IPS-18a (cell line): ENCODE measurements around the gene PSAP.

Source experiments
- H3K27ac ChIP-seq: one replicate; pipeline ENCODE4 v1.5.1; 2013; ENCODE audit warnings: low read length
- H3K27me3 ChIP-seq: one replicate; pipeline ENCODE4 v1.6.1; 2013; ENCODE audit warnings: mild to moderate bottlenecking, low read length; ENCODE audit not compliant: control insufficient read depth, insufficient read depth
- H3K36me3 ChIP-seq: one replicate; pipeline ENCODE4 v1.6.1; 2013; ENCODE audit warnings: low read depth, low read length; ENCODE audit not compliant: control insufficient read depth
- H3K4me1 ChIP-seq: one replicate; pipeline ENCODE4 v1.6.1; 2013; ENCODE audit warnings: low read depth, low read length; ENCODE audit not compliant: control insufficient read depth
- H3K4me3 ChIP-seq: one replicate; pipeline ENCODE4 v1.5.1; 2013; ENCODE audit warnings: low read length
- H3K9ac ChIP-seq: one replicate; pipeline ENCODE4 v1.6.1; 2013; ENCODE audit warnings: mild to moderate bottlenecking, low read length, moderate library complexity
- H3K9me3 ChIP-seq: one replicate; pipeline ENCODE4 v1.6.1; 2013; ENCODE audit warnings: low read depth, low read length; ENCODE audit not compliant: control insufficient read depth

Gene PSAP

GRCh38 chr10:71799608-71800453 is 51.2 kb downstream of the PSAP start:
- Histone ChIP-seq H3K9me3 (no peaks in the 10 kb centered on the region), H3K36me3 (no peaks in the 10 kb centered on the region), H3K4me1 (no peaks in the 10 kb centered on the region), H3K4me3 (no peak overlapping the region), H3K9ac (no peak overlapping the region), H3K27ac (no peak overlapping the region), H3K27me3 (peaks cover 6% of the 10 kb centered on the region)

- H3K27me3 ChIP-seq: no peaks in the 10 kb centered on the region
- H3K4me3 ChIP-seq: no peak overlapping the region
- no peak overlapping the region for H3K27ac ChIP-seq
- H3K36me3 ChIP-seq: no peaks in the 10 kb centered on the region
- no peaks in the 10 kb centered on the region for H3K4me1 ChIP-seq
- H3K9ac ChIP-seq: no peak overlapping the region
- H3K9me3 ChIP-seq: no peaks in the 10 kb centered on the region
Measured at GRCh38 chr10:71799112-71799511, 51.9 kb downstream of the PSAP start.

GRCh38 chr10:71798308-71798624 is 52.8 kb downstream of the PSAP start:
- Histone ChIP-seq H3K27me3 (no peaks in the 10 kb centered on the region), H3K27ac (no peak overlapping the region), H3K4me3 (no peak overlapping the region), H3K4me1 (no peaks in the 10 kb centered on the region), H3K9ac (no peak overlapping the region), H3K36me3 (no peaks in the 10 kb centered on the region), H3K9me3 (no peaks in the 10 kb centered on the region)

GRCh38 chr10:71797533-71798307 is 53.3 kb downstream of the PSAP start:
- Histone ChIP-seq H3K4me1 (no peaks in the 10 kb centered on the region), H3K9me3 (no peaks in the 10 kb centered on the region), H3K27ac (no peak overlapping the region), H3K9ac (no peak overlapping the region), H3K27me3 (no peaks in the 10 kb centered on the region), H3K36me3 (no peaks in the 10 kb centered on the region), H3K4me3 (no peak overlapping the region)

GRCh38 chr10:71796749-71797405 is 54.2 kb downstream of the PSAP start:
- no peak overlapping the region for H3K4me3 ChIP-seq
- H3K4me1 ChIP-seq: no peaks in the 10 kb centered on the region
- no peaks in the 10 kb centered on the region for H3K27me3 ChIP-seq
- no peak overlapping the region for H3K9ac ChIP-seq
- no peaks in the 10 kb centered on the region for H3K9me3 ChIP-seq
- no peak overlapping the region for H3K27ac ChIP-seq
- H3K36me3 ChIP-seq: no peaks in the 10 kb centered on the region

GRCh38 chr10:71795248-71795647 is 55.8 kb downstream of the PSAP start:
- no peak overlapping the region for H3K4me3 ChIP-seq
- H3K4me1 ChIP-seq: no peaks in the 10 kb centered on the region
- no peaks in the 10 kb centered on the region for H3K27me3 ChIP-seq
- H3K36me3 ChIP-seq: no peaks in the 10 kb centered on the region
- H3K9me3 ChIP-seq: no peaks in the 10 kb centered on the region
- H3K27ac ChIP-seq: no peak overlapping the region
- no peak overlapping the region for H3K9ac ChIP-seq

GRCh38 chr10:71790749-71791440 is 60.2 kb downstream of the PSAP start:
- H3K9me3 ChIP-seq: no peaks in the 10 kb centered on the region
- no peaks in the 10 kb centered on the region for H3K36me3 ChIP-seq
- H3K27ac ChIP-seq: no peak overlapping the region
- no peak overlapping the region for H3K4me3 ChIP-seq
- H3K9ac ChIP-seq: no peak overlapping the region
- H3K4me1 ChIP-seq: no peaks in the 10 kb centered on the region
- no peaks in the 10 kb centered on the region for H3K27me3 ChIP-seq

GRCh38 chr10:71789871-71790270 is 61.2 kb downstream of the PSAP start:
- Histone ChIP-seq H3K4me1 (no peaks in the 10 kb centered on the region), H3K4me3 (no peak overlapping the region), H3K9ac (no peak overlapping the region), H3K36me3 (no peaks in the 10 kb centered on the region), H3K27me3 (no peaks in the 10 kb centered on the region), H3K27ac (no peak overlapping the region), H3K9me3 (no peaks in the 10 kb centered on the region)

- Histone ChIP-seq H3K9ac (no peak overlapping the region), H3K36me3 (no peaks in the 10 kb centered on the region), H3K9me3 (no peaks in the 10 kb centered on the region), H3K27ac (no peak overlapping the region), H3K27me3 (no peaks in the 10 kb centered on the region), H3K4me1 (no peaks in the 10 kb centered on the region), H3K4me3 (no peak overlapping the region)
Measured at GRCh38 chr10:71788954-71789353, 62.1 kb downstream of the PSAP start.

GRCh38 chr10:71784679-71785272 is 66.3 kb downstream of the PSAP start:
- Histone ChIP-seq H3K9ac (no peak overlapping the region), H3K27me3 (no peaks in the 10 kb centered on the region), H3K9me3 (no peaks in the 10 kb centered on the region), H3K36me3 (no peaks in the 10 kb centered on the region), H3K4me3 (no peak overlapping the region), H3K4me1 (no peaks in the 10 kb centered on the region), H3K27ac (no peak overlapping the region)
